Subcutaneous adipose tissue (tissue), 4 donors: ENCODE results near the gene PLA2G2F. TPM values are rescaled to one million over a fixed set of nuclear protein-coding genes. Genes with fewer than 3 reads are reported as not detected.

Source experiments
- CTCF ChIP-seq: fragments of 450-650 bp; IDR thresholded peaks from one replicate; pipeline ENCODE4 v1.5.1; 2016; ENCODE audit warnings: low read depth, mild to moderate bottlenecking, control low read depth, antibody characterized with exemption, moderate library complexity
- total RNA-seq, 4 donors: library from RNA; depleted of rRNA; stranded (reverse); fragments of >200 nt; gene quantifications; one replicate each; pipeline ENCODE4 v1.1.0, GENCODE V29; 2016

Gene PLA2G2F
- total RNA-seq, 4 donors from 2014 or later: not detected

- TF ChIP-seq CTCF: no peak
These were observed 44.6 kb downstream of the PLA2G2F start for GRCh38 chr1:20183616-20184271.

GRCh38 chr1:20184481-20184900 is 45.4 kb downstream of the PLA2G2F start:
- no peak for TF ChIP-seq CTCF

GRCh38 chr1:20184997-20185833 is 46.1 kb downstream of the PLA2G2F start:
- TF ChIP-seq CTCF: no peak

GRCh38 chr1:20185834-20186782 is 47.0 kb downstream of the PLA2G2F start, which contains the start of the genes PLA2G2C and UBXN10:
PLA2G2C (minus strand) TSS chr1:20186518; CDS start chr1:20177363, 9,155 bp downstream.
UBXN10 (plus strand) TSS chr1:20186096; CDS start chr1:20190562, 4,466 bp downstream.
- TF ChIP-seq CTCF: no peak

- no peak for TF ChIP-seq CTCF
These were observed 48.1 kb downstream of the PLA2G2F start for GRCh38 chr1:20187103-20187812.

GRCh38 chr1:20187813-20188454 is 48.8 kb downstream of the PLA2G2F start:
- no peak for TF ChIP-seq CTCF
